Osteocyte (in vitro differentiated cells): ENCODE results near the gene DAB2IP. TPM values are rescaled to one million over a fixed set of nuclear protein-coding genes. Genes with fewer than 3 reads are reported as not detected.

ENCODE experiments used
- DNase-seq: peaks from one replicate; pipeline ENCODE4 v3.0.0; 2021; ENCODE audit warnings: mixed read lengths; ENCODE audit not compliant: unreplicated experiment; ENCODE audit errors: extremely low spot score
- H3K27ac Mint-ChIP-seq: one replicate; pipeline ENCODE4 v1.8.0; 2021; ENCODE audit warnings: mild to moderate bottlenecking, mixed read lengths; ENCODE audit not compliant: unreplicated experiment
- H3K27me3 Mint-ChIP-seq: one replicate; pipeline ENCODE4 v1.8.0; 2021; ENCODE audit warnings: mixed read lengths; ENCODE audit not compliant: unreplicated experiment
- H3K36me3 Mint-ChIP-seq: one replicate; pipeline ENCODE4 v1.8.0; 2021; ENCODE audit warnings: mixed read lengths; ENCODE audit not compliant: unreplicated experiment
- H3K4me1 Mint-ChIP-seq: one replicate; pipeline ENCODE4 v1.8.0; 2021; ENCODE audit warnings: mixed read lengths; ENCODE audit not compliant: unreplicated experiment
- H3K4me3 Mint-ChIP-seq: one replicate; pipeline ENCODE4 v1.8.0; 2021; ENCODE audit warnings: mild to moderate bottlenecking, moderate library complexity, mixed read lengths; ENCODE audit not compliant: unreplicated experiment
- H3K9me3 Mint-ChIP-seq: one replicate; pipeline ENCODE4 v1.8.0; 2021; ENCODE audit warnings: mixed read lengths; ENCODE audit not compliant: unreplicated experiment
- total RNA-seq: library from RNA; stranded (reverse); gene quantifications from 2 replicates; pipeline ENCODE4 v1.2.1, GENCODE V29; 2021
- TF ChIP-seq, protein P1 (sequence below): fragments of 200-600 bp; sonication (generic); IDR thresholded peaks from 2 replicates; pipeline ENCODE4 v1.5.0; 2021; ENCODE audit warnings: antibody characterized with exemption, mild to moderate bottlenecking, moderate library complexity

DAB2IP gene
- total RNA-seq, 1 donor from 2014 or later: 43.6 TPM

DNA sequence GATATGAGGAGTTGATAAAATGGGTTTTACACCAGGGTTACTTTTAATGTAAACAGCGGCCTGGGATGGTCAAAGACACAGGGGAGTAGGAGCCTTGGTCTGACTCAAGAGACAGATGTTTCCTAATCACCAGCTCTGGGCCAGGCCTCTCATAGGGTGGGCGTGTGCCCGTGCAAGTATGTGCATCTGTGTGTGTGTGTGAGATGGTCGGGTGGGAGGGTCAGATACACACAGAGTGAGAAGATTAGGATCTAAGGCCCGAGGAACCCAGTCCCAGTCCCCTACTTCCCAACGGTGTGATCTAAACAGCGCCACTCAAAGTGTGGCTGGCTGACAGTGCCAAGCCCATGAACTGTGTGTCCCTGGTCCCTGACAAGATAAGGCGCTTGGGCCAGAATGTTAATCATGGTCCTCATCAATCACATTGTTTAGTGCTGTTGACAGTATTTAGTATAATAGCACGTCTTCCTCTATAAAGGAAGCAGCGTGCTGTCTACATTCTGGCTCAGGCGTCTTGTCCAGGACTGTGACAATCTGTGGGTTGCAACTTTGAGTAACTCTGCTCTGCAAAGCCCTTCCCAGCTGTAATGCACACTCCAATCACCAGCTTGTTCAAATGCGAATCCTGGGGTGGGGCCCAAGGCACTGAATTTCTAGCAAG lies 173.7 kb downstream of the DAB2IP start:
- DNase-seq: peak; percentile 54
- no peaks in the 10 kb centered on the region for H3K27me3 Mint-ChIP-seq
- peaks cover 2% of the 10 kb centered on the region for H3K36me3 Mint-ChIP-seq
- TF ChIP-seq, protein P1, sequence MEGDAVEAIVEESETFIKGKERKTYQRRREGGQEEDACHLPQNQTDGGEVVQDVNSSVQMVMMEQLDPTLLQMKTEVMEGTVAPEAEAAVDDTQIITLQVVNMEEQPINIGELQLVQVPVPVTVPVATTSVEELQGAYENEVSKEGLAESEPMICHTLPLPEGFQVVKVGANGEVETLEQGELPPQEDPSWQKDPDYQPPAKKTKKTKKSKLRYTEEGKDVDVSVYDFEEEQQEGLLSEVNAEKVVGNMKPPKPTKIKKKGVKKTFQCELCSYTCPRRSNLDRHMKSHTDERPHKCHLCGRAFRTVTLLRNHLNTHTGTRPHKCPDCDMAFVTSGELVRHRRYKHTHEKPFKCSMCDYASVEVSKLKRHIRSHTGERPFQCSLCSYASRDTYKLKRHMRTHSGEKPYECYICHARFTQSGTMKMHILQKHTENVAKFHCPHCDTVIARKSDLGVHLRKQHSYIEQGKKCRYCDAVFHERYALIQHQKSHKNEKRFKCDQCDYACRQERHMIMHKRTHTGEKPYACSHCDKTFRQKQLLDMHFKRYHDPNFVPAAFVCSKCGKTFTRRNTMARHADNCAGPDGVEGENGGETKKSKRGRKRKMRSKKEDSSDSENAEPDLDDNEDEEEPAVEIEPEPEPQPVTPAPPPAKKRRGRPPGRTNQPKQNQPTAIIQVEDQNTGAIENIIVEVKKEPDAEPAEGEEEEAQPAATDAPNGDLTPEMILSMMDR: no peak
- no peak overlapping the region for H3K27ac Mint-ChIP-seq
- peaks cover 8% of the 10 kb centered on the region for H3K4me1 Mint-ChIP-seq
- no peak overlapping the region for H3K4me3 Mint-ChIP-seq
- H3K9me3 Mint-ChIP-seq: no peaks in the 10 kb centered on the region

DNA sequence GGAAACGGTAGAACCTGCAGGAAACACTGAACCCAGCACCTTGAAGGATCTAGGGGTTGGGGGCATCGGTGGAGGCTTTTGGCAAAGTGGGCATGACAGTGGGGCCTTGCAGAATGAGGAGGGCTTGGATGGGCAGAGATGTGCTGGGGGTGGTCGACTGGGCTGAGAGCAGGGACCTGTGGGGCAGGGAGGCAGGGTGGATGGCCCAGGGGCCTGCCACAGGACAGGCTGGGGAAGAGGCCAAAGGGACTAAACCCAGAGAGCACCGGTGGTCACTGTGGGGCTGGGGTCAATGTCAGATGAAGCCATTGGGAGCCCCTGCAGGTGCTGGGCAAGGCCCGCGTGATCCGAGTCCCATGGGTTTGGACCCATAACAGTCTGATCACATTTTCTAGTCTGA lies 175.3 kb downstream of the DAB2IP start:
- Mint-ChIP-seq H3K4me1 (peaks cover 8% of the 10 kb centered on the region), H3K27ac (no peak overlapping the region), H3K4me3 (no peak overlapping the region), H3K27me3 (no peaks in the 10 kb centered on the region), H3K36me3 (peaks cover 2% of the 10 kb centered on the region), H3K9me3 (no peaks in the 10 kb centered on the region)
- DNase-seq: peak; percentile 77
- TF ChIP-seq, protein P1: no peak

DNA sequence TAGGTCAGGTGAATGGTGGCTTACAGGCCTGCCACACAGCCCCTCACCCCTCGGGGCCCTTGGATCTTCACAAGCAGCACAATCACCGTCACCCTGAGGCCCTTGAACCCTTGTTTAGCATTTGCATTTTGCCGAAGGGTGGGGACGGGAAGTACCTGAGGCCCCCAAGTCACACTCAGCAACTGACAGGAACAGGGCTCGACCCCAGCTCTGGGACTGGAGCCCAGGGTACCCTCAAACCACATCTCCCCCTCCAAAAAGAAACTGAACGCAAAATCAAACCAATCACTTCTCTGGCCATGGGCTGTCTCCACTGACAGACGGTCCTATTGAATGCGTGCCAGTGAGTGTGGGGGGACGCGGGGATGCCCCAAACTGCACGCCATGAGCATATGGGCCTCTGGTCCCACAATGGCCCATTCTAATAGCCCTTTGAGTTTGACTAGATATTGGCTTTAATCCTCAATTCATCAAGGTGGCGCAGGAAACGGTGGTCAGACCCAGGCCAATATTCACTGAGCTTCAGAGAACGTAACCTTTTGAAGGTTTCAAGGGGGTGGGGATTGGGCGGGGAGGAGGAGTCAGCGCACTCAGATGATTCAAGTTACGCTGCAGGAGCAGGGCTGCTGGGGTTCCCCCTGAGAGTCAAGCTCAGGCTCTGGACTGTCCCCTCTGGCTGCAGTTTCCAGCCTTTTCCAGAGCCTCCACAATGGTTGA lies 176.0 kb downstream of the DAB2IP start:
- TF ChIP-seq, protein P1: no peak
- peak; percentile 69 for DNase-seq
- no peaks in the 10 kb centered on the region for H3K27me3 Mint-ChIP-seq
- no peaks in the 10 kb centered on the region for H3K9me3 Mint-ChIP-seq
- peaks cover 8% of the 10 kb centered on the region for H3K4me1 Mint-ChIP-seq
- H3K27ac Mint-ChIP-seq: no peak overlapping the region
- H3K4me3 Mint-ChIP-seq: no peak overlapping the region
- no peaks in the 10 kb centered on the region for H3K36me3 Mint-ChIP-seq

DNA sequence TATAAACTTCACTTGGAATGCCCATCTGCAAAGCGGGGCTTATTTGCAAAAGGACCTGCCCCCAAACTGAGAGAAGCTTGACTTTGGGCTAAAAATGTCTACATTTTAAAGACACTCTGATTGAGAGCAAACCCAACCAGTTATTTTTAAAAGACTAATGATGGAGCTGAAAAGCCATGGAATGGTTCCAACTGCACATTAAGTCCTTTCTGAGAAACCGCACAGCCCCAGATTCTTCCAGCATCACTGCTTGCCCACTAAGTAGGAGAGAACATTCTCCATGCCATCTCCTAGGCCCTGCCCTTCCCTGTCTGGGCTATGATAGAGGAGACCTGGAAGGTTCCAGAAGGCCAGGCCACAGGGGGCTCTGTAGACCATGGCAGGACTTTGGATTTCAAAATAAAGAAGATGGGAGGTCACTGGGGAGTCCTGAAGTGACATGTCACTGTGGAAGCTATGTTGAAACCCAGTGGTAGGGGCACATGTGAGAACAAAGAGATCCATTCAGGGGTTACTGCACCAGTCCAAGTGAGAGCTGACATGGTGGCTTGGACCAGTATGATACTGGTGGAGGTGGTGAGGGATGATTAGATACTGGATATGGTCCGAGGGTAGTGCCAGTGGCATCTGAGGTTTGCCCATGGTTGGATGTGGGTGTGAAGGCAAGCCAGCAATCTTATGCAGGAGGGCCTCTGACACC lies 179.2 kb downstream of the DAB2IP start:
- peak; percentile 44 for DNase-seq
- TF ChIP-seq, protein P1: no peak
- H3K4me3 Mint-ChIP-seq: no peak overlapping the region
- no peaks in the 10 kb centered on the region for H3K9me3 Mint-ChIP-seq
- peaks cover 8% of the 10 kb centered on the region for H3K4me1 Mint-ChIP-seq
- no peaks in the 10 kb centered on the region for H3K36me3 Mint-ChIP-seq
- H3K27me3 Mint-ChIP-seq: no peaks in the 10 kb centered on the region
- H3K27ac Mint-ChIP-seq: no peak overlapping the region

DNA sequence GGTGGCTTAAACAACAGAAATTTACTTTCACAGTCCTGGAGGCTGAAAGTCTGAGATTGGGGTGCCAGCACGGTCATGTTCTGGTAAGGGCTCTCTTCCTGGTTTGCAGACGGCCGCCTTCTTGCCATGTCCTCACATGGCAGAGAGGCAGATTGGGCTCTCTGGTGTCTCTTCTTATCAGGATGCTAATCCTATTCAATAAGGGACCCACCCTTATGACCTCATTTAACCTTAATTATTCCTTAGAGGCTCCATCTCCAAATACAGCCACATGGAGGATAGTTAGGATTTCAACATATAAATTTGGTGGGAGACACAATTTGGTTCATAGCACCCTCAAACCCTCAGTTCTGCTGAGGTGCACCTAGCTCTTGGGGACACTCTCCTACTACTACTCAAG lies 180.4 kb downstream of the DAB2IP start:
- H3K27ac Mint-ChIP-seq: no peak overlapping the region
- TF ChIP-seq, protein P1: no peak
- peak; percentile 36 for DNase-seq
- no peaks in the 10 kb centered on the region for H3K9me3 Mint-ChIP-seq
- no peak overlapping the region for H3K4me3 Mint-ChIP-seq
- no peaks in the 10 kb centered on the region for H3K36me3 Mint-ChIP-seq
- H3K4me1 Mint-ChIP-seq: peaks cover 8% of the 10 kb centered on the region
- H3K27me3 Mint-ChIP-seq: no peaks in the 10 kb centered on the region
